Muscle of back (tissue), 11 donors: Measurements from ENCODE around the gene SSBP4. TPM values are rescaled to one million over a fixed set of nuclear protein-coding genes. Genes with fewer than 3 reads are reported as not detected.

Experiments
- DNase-seq, 3 donors: peaks; one replicate each; pipeline versions ENCODE4 v3.0.0 to v3.0.0-alpha.2; 2013
- polyA plus RNA-seq, 10 donors: library from polyadenylated mRNA; unstranded; fragments of 120-200 nt; gene quantifications; one replicate each; pipeline ENCODE4 v1.2.1, GENCODE V29; 2013; ENCODE audit not compliant: insufficient read length in 10 of 10

SSBP4 gene
- polyA plus RNA-seq, 10 donors, result 65.2 to 124 (median 96.0) TPM

- peak; percentile 63 to 82 (median 65) for DNase-seq
These were observed 45.4 kb downstream of the SSBP4 start for GRCh38 chr19:18464646-18465045.

- no peak for DNase-seq
These were observed 46.2 kb downstream of the SSBP4 start for GRCh38 chr19:18465214-18465963.

- no peak for DNase-seq
These were observed 46.8 kb downstream of the SSBP4 start for GRCh38 chr19:18465964-18466339.

- no peak for DNase-seq
These were observed 47.2 kb downstream of the SSBP4 start for GRCh38 chr19:18466354-18466753.

- no peak for DNase-seq
These were observed 48.8 kb downstream of the SSBP4 start for GRCh38 chr19:18467978-18468377.

- DNase-seq, result no peak
These were observed 49.3 kb downstream of the SSBP4 start for GRCh38 chr19:18468517-18468916.

GRCh38 chr19:18469069-18469846 is 50.1 kb downstream of the SSBP4 start:
- peak; percentile 38 to 77 (median 68) for DNase-seq

GRCh38 chr19:18470787-18471186 is 51.6 kb downstream of the SSBP4 start:
- no peak for DNase-seq

GRCh38 chr19:18473003-18473705 is 54.0 kb downstream of the SSBP4 start:
- DNase-seq, result no peak

- DNase-seq, result no peak
These were observed 54.5 kb downstream of the SSBP4 start for GRCh38 chr19:18473706-18474087.

GRCh38 chr19:18474366-18474887 is 55.2 kb downstream of the SSBP4 start:
- no peak for DNase-seq

- DNase-seq, result no peak
These were observed 55.8 kb downstream of the SSBP4 start for GRCh38 chr19:18475004-18475453.

GRCh38 chr19:18475762-18476331 is 56.6 kb downstream of the SSBP4 start:
- DNase-seq, result no peak

- DNase-seq, result no peak
These were observed 57.4 kb downstream of the SSBP4 start for GRCh38 chr19:18476507-18477041.

GRCh38 chr19:18477042-18477779 is 58.0 kb downstream of the SSBP4 start:
- no peak for DNase-seq

- no peak for DNase-seq
These were observed 58.8 kb downstream of the SSBP4 start for GRCh38 chr19:18477974-18478373.

GRCh38 chr19:18478545-18479311 is 59.5 kb downstream of the SSBP4 start:
- DNase-seq, result peak; percentile 56 to 73 (median 59)

GRCh38 chr19:18480006-18480691 is 61.0 kb downstream of the SSBP4 start:
- DNase-seq, result peak in 2 of 3 donors; percentile 59 to 72

GRCh38 chr19:18481505-18482222 is 62.5 kb downstream of the SSBP4 start:
- DNase-seq, result no peak
